ENCODE data around the gene LSAMP.

The LSAMP gene

DNA sequence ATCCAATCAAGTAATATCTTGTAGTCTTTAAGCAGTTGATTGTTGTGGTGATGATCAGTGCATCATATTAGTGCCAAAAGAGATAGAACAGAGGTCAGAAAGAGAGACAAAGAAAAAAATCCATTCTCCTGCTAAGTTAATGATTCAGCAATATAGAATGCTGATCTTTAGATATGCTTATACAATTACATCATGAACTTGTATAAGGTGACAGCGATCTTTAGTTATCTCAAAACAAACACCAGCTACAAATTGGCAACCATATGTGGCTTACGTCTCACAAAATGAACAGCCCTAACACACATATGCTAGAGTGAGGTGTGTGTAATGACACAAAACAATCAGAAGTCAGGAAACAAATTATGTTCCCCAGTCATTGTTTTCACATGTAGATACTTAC lies 12.5 kb downstream of the LSAMP start:
- no peak for DNase-seq (ENCODE audit: low read depth in 2 of 2)

DNA sequence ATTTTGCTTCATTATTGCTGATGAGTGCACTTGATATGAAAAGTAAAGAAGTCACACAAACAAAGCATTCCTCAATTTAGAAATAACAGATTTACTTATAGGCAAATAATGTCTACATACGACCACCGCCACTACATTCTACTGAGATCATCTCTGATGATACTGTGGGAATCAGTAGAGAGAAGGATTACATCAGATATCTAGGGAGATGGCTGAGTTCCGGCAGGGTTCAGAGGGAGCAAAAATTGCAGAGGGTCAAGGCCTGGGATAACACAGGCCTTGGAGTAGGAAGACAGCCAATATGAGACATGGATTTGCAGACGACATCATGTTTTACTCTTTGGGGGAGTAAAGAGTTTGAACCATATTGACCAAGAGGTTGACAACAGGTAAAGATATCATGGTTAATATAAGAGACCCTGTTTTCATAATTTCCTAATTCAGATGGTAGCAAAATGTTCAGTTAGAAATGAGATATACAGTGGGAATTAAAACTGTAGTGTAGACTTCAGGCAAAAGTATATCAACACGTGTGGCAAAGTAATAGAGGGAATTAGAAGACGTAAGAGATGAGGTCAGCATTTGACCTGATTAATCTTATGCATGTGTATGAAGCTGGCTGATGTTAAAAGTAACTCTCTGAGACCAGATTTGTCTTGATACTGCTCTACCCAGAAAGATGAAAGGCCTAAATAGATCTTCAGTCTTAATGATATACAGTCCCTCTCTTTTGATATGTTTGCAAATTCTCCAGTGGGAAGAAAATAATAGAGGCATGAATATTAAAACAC lies 15.6 kb downstream of the LSAMP start:
- DNase-seq (ENCODE audit: low read depth in 2 of 2) = no peak

DNA sequence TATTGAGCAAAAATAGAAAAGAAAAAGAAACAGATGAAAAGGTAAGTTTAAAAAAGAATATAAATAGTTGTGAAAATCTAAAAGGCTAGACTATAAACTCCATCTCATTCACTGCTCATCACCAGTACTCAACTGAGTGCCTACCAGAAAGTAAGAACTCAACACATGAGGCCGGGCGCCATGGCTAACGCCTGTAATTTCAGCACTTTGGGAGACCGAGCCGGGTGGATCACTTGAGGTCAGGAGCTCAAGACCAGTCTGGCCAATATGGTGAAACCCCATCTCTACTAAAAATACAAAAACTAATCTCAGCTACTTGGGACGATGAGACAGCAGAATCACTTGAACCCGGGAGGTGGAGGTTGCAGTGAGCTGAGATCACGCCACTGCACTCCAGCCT lies 19.3 kb downstream of the LSAMP start:
- no peak for DNase-seq (ENCODE audit: low read depth in 2 of 2)

DNA sequence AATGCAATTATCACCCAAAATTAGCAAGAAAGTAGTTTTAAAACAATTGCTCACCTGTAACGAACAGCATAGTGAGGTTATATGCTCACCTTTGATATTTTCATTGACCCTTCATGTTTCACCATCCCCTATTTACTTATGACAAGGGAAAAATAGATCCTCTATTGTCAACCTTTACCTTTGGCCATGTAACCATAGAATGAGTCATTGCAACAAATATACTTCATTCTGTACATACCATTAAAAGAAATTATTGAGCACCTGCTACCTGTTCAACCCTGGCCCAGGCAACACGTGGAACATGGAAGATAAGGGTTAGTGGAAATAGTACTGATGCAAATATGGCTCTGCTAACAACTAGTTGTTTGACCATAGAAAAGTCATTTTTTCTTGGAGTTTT lies 20.2 kb downstream of the LSAMP start:
- no peak for DNase-seq (ENCODE audit: low read depth in 2 of 2)

DNA sequence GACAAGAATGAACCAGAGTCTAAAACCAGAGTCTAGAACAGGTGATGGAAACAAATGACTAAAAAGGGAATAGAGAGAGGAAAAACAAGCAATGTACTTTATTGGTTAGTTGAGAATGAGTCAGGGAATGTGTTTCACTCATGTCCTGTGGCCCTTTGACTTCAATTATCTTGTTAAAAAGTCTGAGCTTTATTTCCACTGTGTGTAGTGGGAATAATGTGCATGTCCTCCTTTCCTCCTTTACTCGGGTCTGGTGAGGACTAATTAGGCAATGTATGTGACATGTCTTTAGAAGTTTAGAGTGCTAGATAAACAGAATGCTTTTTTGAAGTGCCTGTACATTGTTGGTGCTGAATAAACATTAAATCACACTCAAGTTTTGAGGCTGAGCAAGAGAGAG lies 21.3 kb downstream of the LSAMP start:
- no peak for DNase-seq (ENCODE audit: low read depth in 2 of 2)

DNA sequence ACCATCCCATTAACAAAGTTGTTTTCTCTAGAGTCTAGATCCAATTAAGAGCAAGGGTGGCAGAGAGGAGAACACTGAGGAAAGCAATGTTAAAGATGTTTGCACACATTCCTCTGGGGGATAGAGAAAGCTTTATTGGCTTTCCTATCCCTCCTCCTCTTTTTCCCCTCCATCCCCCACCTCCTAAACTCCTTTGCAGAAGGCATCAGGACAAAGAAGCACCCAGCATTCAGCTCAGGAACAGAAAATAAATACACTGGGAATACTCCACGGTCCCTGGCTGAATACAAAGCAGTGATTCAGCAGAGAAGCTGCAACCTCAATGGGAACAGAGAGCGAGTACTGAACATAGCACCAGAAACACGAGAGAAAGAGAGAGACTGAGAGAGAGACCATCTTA lies 21.9 kb downstream of the LSAMP start:
- DNase-seq (ENCODE audit: low read depth in 2 of 2) = no peak

DNA sequence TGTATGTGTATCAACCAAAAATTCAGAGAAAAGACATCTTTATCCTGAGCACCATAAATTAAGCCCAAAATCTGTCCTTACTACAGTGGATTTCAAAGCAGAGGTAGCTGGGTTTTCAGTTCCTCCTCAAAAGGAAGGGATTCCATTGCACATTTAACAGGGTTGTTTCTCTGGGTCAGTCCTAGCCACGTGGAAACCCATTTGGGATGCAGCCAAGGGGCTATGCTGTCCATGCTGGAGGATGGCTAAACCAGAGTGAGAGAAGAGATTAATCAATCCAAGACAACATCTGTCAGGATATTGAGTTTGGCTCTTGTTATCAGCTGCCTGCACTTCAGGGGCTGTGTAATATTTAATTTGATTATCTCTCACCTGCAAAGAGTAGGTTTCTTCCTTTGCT lies 28.1 kb downstream of the LSAMP start:
- DNase-seq (ENCODE audit: low read depth in 2 of 2) = no peak

DNA sequence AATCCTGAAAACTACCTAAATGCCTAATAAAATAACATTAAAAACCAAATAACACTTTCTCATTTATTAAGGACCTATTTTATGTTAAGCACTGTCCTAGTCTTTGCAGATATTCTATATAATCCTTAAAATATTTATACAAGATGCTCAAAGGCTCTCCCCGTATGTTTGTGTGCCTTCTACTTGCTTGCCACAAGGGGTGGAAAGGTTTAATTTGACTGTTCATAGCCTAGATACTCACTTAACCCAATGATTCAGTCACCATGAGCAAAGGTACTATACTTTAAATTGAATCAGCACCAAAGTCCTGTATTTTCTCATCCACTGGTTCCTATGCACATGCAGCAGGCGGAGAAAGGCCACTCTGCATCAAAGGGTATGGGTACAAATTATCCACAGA lies 32.0 kb downstream of the LSAMP start:
- DNase-seq (ENCODE audit: low read depth in 2 of 2) = no peak

DNA sequence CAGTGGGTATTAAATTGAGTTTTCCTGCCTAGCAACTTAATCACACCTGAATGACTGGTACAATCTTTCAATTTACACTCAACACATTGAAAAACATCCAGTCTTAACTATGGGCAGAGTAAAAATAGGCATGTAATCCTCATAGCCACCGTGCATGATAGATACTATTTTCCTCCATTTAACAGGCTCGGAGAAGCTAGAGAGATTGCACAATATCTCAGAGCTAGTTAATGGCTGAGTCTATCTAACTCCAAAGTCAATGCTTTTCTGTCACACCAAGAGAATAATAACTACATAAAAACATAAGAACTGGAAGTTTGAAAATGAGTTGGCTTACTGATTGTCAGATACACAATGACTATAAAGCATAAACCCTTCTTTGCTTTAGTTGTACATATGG lies 36.8 kb downstream of the LSAMP start:
- no peak for DNase-seq (ENCODE audit: low read depth in 2 of 2)

DNA sequence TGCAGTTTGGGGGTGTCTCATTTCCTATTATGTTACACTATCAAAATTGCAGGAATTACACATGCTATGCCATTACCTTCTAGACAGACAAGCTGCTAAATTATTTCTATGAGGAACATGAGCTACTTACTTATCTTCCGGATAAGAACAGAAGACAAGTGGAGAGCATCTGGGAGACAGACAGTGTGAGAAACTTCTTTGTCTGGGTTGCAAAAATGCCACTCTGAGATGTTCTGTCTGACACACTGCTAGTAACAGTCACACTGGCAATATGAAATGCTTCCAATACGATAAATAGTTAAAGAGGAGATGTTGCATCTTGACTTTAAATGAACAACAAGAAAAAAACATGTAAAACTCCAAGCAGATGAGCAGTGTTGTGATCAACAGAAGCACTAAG lies 40.1 kb downstream of the LSAMP start:
- no peak for DNase-seq (ENCODE audit: low read depth in 2 of 2)

DNA sequence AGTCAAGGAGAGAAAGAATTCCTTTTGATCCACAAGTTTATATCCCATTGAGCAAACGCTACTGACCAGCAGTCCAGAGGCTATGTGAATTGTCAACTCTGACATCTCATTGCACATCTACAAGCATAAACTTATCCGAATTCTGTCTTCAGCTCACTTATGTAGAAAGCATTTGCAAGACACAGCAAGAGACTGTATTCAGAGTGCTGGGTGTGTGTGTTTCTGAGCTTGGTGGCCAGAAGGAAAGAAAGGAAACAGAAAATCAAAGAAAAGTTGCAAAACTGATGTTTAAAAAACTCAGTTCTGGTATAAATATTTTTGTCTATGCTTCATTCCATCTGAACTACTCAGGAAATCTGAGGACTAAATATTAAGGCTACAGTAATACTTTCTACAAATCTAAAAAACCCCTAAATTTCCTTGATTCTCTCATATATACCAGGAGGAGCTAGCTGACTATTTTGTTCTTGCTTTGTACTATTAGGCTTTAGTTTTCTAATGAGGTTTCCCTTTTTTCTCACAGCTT lies 45.5 kb downstream of the LSAMP start:
- DNase-seq (ENCODE audit: low read depth in 2 of 2) = no peak

DNA sequence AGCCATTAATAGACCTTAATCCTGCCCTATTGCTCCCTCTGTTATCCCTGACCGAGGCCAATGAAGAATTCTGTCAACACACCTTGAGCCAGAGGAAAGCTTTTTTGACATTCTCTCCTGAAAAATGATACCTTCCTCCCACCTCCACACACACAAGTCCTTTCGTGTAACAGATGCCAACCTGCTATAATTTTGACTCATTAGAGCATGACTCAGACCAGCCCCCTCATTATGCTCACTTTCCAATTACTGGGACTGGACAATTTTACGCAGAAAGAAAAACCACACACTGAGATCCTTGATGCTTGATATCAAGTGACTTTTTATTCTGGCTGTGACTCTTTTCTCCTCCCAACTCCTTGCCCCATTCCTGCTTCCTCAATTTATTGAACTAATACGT lies 50.9 kb downstream of the LSAMP start:
- no peak for DNase-seq (ENCODE audit: low read depth in 2 of 2)

DNA sequence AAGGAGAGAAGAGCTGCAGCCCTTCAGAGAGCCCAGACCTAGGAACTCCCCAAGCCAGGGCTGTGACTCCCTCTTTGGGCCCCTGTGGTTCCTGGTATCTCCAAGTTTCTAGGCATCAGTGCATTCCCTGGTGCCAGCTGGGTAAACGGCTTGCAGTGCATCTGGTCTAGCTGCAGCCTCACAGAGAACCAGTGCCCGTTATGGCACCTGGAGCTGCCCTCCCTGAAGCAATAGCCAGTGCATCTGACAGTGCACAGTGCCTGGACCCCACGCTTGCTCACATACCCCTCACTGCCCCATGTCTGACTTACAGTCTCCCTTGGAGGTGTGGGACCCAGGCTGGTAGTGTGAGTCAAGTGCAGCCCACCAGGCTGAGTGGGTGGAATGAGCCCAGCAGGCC lies 52.1 kb downstream of the LSAMP start:
- DNase-seq (ENCODE audit: low read depth in 2 of 2) = no peak

DNA sequence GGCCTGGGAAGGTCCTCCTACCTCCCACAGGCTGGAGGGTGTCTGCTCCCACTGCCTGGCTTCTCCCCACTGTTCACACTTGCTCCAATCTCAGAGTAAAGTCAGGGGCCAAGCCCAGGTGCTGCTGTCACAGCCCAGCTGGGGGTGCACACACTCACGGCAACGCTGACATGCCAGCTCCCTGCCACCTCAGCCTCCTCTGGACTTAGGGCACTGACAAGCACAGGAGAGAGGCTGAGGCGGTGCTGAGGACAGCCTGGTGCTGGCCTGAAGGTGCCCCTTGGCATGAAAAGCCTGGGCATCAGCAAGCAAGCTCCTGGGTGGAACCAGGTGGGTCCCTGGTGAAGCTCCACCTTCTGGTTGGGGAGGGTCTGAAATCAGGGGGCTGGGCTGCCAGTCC lies 53.0 kb downstream of the LSAMP start:
- no peak for DNase-seq (ENCODE audit: low read depth in 2 of 2)

DNA sequence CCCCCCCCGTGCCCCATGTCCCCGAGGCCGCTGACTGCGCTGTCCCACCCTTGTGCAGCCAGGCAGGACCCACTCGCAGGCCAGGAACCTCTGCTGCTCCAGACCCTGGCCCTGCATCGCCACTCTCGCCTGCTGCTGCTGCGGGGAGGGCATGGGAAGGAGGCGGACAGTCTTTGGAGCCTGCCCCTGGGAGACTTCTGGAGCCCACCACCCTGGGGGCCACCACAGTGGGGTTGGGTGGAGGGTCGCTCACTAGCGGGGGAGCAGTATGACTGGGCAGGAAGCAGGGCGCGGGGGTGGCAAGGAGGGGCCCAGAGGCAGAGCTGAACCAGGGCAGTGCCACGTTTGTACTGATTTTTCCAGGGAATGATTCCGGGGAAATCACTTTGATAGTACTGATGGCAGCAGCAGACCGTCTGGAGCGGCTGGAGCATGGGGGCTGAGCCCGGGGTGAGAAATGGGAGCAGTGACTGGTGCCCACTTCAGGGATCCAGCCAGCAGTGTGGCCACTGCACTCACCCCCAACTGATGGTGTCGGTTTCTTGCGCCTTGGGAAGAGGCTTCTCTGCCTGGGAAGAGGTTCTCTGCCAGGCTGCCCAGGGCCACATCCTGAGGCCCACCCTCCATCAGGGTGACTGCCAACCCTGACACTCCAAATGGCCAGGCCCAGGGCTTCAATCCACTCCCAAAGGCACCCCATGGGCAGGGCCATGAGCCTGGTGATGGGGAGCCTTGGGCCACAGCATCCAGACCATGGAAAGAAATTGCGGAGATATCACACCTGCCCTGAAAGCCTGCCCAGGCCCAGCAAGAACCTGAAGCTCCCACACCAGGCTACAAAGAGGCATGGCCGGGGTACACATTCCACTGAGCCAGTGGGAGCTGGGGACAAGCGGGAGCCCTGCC lies 53.7 kb downstream of the LSAMP start:
- DNase-seq (ENCODE audit: low read depth in 2 of 2) = no peak

DNA sequence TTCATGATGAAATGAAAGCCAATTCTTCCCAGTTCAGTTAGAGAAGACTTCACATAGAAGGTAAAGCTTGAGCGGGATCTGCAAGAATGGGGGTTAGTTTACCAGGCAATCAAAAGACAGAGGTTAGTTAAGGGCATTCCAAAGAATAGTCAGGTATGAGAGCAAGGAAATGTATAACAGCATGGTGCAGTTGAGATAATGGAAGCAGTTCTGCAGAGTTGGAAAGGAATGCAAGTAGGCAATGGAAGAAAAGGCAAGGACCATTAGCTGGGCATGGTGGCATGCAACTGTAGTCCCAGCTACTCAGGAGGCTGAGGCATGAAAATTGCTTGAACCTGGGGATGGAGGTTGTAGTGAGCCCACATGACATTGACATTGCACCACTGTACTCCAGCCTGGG lies 55.0 kb downstream of the LSAMP start:
- DNase-seq (ENCODE audit: low read depth in 2 of 2) = no peak

DNA sequence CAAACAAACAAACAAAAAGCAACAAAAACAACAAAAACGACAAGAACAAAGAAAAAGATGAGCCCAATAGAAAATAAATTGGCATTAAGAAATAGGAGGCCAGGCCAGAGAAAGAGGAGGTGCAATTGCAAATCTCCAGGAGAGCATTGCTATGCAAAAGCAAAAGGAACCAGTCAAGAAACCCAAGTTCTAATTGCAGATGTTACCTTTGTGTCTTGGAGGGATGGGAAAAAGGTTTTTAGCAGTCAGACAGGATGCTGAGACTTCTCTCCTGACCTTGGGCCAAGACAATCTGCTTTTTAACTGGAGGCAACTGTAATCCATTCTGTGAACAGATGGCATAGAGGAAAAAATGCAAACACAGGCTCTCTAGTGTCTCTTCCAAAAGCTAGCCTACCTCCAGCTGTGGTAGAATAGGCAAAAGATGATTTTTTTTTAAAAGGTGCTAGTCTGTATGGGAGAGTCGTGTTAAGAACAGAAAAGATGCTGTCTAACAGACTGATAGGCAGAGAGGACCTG lies 56.4 kb downstream of the LSAMP start:
- no peak for DNase-seq (ENCODE audit: low read depth in 2 of 2)

DNA sequence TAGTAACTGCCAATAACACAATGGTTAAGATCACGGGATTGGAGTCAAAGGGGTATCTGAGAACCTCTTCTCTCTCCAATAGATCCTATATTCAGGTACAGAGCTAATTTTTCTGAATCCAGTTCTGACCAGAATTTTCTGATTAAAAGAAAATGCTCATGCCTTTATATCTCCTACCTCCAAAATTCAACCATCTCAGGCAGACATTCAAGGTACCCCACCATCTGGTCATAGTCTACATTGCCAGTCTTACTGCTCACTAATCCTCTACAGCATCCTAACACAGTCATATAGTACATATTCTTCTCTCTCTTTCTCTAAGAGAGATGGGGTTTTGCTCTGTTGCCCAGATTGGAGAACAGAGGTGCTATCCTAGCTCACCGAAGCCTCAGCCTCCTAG lies 59.1 kb downstream of the LSAMP start:
- no peak for DNase-seq (ENCODE audit: low read depth in 2 of 2)

DNA sequence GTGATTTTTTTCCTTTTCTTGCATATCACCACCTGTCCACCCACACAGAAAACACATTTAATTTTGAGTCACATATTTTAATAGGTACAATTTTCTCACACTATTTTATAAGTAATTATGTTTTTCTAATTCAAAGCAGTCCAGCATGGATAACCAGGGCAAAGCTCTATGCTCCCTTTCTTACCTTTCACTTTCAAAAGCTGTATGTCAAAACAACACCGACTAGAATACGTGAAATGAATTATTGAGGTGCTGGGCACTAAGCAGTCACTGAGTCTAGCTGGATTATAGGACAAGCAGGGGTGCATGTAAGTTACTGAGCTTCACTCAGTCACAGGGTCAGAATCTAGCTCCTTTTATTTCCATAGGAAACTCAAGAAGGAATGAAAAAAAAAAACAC lies 60.6 kb downstream of the LSAMP start:
- DNase-seq (ENCODE audit: low read depth in 2 of 2) = no peak

DNA sequence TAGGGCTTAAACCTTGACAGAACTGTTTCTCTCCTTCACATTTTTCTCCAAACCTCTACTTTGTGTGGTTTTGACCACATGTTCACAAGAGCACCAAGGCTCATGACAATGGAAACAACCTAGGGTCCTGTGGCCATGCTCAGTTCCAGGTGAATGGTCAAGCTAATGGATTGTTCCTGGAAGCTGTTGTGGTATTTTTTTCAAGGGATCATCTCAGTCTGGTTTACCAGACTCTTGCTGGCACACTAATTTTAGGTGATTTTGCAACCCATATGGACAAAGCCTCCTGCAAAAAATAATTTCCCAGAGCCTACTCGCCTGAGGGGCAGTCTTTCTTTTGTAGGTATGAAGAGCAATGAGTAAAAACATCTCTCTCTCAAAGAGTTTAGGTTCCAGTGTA lies 67.2 kb downstream of the LSAMP start:
- no peak for DNase-seq (ENCODE audit: low read depth in 2 of 2)

DNA sequence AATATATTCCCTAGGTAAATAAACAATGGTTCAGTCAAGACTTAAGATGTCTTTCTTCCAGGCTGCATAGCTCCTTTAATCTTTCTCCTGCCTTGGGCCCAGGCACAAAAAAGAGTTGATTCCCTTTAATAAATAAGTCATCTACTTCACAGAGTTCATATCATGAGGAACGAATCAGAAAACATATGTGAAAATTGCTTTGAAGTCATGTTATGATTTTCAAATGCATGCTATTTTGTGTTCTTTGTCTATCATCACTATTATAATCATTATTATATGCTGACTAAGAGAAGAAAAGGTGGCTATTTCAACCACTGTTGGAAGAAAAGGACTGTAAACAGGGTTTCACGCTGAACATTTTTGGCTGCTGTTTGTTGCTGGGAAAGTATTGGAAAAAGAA lies 70.4 kb downstream of the LSAMP start:
- DNase-seq (ENCODE audit: low read depth in 2 of 2) = no peak

DNA sequence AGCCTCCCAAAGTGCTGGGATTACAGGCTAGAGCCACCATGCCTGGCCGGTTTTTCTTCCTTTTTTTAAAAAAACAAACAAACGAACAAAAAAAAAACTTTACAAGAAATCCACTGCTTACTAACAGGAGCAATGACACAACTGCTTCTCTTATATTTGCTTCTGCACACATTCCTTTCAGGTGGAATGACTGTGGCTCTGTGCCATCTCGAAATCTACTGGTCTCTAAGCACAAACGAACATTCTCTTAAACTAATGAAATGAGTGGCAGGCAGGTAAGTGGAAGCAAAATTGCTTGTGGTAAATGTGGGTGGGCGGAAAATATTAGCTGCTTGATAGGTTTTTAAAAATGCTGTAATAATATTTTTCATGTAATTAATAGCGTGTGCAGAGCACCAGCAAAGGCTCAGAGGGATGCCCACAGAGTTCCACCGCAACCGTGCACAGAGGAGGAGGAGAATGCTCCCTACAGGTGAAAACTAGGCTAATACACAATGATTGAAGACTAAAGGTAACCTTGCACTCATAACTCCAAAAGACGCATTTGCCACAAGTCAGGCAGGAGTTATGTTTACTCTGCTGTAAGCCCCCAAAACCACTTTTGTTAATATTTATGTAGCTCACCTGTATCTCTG lies 77.4 kb downstream of the LSAMP start:
- DNase-seq (ENCODE audit: low read depth in 2 of 2) = no peak
